GM12873 (cell line): ENCODE measurements around the gene PPP4R1.

Source experiments
- CTCF ChIP-seq: IDR thresholded peaks from 2 replicates; pipeline ENCODE4 v1.5.1; 2012; ENCODE audit warnings: low read depth, mild to moderate bottlenecking, moderate library complexity, low read length, control low read depth; ENCODE audit not compliant: insufficient read depth; ENCODE audit errors: missing control alignments

The PPP4R1 gene

DNA sequence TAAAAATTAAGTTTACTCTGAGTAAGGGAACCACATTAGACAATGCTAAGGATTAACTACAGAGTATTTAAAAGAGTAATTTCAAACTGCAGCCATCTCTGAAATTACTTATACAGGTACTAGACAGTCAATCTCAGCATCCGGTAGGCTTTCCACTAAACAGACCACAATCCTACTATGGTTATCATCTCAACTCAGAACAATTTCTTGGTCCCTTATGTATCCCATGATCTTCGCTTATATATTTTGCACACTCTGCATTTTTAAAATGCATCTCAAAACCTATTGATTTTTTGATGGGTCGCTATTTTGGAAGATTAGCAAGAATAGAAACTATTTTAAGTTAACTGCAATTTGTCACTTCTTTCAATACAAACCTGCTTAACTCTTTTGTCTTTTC is 1.4 kb downstream of the PPP4R1 start:
- no peak for TF ChIP-seq CTCF

DNA sequence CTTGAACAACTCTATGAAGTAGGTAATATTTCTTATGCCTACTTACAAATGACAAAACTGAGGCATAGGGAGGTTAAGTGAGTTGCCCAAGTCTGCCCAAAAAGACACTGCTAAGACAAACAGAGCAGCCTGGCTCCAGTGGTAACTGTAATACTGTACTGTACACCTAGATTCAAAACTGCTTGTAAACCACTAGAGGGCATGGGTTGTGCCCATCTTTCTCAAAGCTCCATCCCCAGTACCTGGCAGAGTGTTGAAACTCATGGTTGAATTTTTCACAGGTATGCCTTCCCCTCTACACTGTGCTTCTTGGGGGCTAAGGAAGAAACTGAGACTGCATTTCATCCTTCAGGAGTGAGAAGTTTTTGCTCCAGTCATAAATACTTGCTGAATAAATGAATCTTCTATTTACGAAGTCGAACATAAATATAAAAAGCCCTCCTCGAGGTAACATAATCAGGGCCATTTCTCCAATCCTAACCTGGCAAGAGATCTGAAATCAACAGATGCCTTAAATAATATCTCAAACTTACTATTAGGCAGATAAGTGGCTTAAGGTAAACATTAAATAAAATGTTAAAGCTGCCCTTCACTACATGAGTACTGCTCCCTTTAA is 2.0 kb downstream of the PPP4R1 start:
- TF ChIP-seq CTCF, result peak; percentile 77

GRCh38 chr18:9609190-9609589 is 5.2 kb downstream of the PPP4R1 start:
- no peak for TF ChIP-seq CTCF

- TF ChIP-seq CTCF, result no peak
Observed at GRCh38 chr18:9608728-9609127, 5.6 kb downstream of the PPP4R1 start.

- no peak for TF ChIP-seq CTCF
Observed at GRCh38 chr18:9608298-9608697, 6.1 kb downstream of the PPP4R1 start.

DNA sequence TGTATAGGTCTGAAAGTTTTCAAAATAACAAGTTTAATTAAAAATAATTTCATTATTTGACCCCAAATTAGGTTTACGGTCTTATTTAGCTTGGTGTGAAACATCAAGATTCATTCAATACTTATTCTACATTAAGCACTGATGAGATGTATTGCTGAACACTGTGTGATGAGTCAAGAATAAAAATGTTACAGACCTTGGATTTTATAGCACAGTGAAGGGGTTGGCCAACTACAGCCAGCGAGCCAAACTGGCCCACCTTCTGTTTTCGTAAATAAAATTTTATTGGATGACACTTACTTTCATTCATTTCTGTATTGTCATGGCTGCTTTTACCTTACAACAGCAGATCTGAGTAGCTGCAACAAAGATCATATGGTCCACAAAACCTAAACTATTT is 8.3 kb downstream of the PPP4R1 start:
- TF ChIP-seq CTCF, result no peak

DNA sequence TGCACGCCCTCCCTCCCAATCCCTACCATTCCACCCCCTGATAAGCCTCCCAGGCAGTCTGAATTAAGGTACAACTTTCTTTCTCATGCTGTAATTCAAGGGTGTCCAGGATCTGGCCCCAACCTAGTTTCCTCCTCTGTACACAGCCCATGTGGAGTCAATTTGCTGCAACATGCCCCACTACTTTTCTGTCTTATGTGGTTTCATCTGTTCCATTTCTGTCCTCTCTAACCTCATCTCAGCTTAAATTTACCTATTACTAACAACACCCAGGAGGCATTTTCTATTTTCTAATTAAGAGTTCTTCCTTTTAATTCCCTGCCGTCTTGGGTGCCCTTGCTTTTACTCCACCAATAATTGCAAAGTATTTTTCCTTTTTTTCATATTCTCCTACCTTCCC is 10.0 kb downstream of the PPP4R1 start:
- no peak for TF ChIP-seq CTCF
